ENCODE results near the gene GJA3.

Gene GJA3

DNA sequence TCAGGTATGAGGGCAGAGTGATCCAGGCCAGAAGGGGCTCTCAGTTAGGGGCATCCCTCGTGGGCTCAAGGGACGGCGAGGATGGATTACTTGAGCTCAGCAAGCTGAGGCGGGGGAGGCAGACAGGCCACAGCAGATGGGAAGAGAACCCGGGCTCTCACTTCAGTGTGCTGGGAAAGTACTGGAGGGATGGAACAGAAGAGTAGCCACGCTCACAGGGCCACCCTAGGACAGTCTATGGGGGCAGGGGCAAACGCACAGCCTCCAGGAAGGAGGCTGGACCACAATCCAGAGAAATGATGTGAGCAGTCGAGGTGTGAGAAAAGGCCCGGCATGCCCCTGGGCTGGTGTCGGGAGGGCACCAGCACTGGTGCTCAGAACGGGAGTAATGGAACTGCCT is 9.2 kb downstream of the GJA3 start:
- TF ChIP-seq FOXA1 (IDR thresholded peaks at IDR 0.05) = no peak
- TF ChIP-seq FOXK2 (IDR thresholded peaks at IDR 0.05) = no peak
- TF ChIP-seq ELF4 (IDR thresholded peaks at IDR 0.05) = no peak
- TF ChIP-seq L3MBTL2 (conservative IDR thresholded peaks at IDR 0.05) = no peak
- TF ChIP-seq, protein P1, sequence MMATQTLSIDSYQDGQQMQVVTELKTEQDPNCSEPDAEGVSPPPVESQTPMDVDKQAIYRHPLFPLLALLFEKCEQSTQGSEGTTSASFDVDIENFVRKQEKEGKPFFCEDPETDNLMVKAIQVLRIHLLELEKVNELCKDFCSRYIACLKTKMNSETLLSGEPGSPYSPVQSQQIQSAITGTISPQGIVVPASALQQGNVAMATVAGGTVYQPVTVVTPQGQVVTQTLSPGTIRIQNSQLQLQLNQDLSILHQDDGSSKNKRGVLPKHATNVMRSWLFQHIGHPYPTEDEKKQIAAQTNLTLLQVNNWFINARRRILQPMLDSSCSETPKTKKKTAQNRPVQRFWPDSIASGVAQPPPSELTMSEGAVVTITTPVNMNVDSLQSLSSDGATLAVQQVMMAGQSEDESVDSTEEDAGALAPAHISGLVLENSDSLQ (IDR thresholded peaks at IDR 0.05) = no peak
- no peak for TF ChIP-seq FOXM1 (IDR thresholded peaks at IDR 0.05; ENCODE audit: borderline replicate concordance)
- TF ChIP-seq CTBP1 (IDR thresholded peaks at IDR 0.05; ENCODE audit: borderline replicate concordance) = no peak
- no peak for TF ChIP-seq SP1 (IDR thresholded peaks at IDR 0.05)
- TF ChIP-seq ARNT (IDR thresholded peaks at IDR 0.05) = no peak
- TF ChIP-seq BHLHE40 (IDR thresholded peaks at IDR 0.05; ENCODE audit: borderline replicate concordance) = no peak
- TF ChIP-seq NFRKB (IDR thresholded peaks at IDR 0.05) = no peak
- TF ChIP-seq HDGF (IDR thresholded peaks at IDR 0.05; ENCODE audit: borderline replicate concordance) = no peak
- TF ChIP-seq TARDBP (IDR thresholded peaks at IDR 0.05) = no peak
- CTCF ChIA-PET = no interaction called here
- no peak for DNase-seq (ENCODE audit: extremely low spot score)
- POLR2A ChIA-PET = no interaction called here

DNA sequence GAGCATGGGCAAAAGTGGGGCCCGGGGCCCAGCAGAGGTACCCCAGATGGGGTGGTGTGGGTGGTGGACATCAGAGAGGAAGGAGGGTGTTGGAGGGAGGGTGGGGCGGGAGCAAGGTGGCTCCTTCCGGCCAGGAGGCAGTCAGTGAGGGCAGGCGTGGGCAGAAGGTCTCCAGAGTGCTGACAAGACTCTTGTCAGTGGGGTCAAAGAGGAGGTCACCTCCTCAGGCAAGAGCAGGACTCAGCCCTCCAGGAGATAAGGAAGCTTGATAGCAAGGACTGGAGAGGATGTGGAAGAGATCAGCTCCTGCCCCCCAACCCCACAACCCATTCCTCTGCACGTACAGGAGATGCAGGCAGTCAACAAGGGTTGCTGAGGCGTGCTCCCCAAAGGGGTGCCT is 9.8 kb downstream of the GJA3 start:
- CTCF ChIA-PET = no interaction called here
- DNase-seq (ENCODE audit: extremely low spot score) = no peak
- TF ChIP-seq SP1 (IDR thresholded peaks at IDR 0.05) (no peak), FOXM1 (IDR thresholded peaks at IDR 0.05; ENCODE audit: borderline replicate concordance) (no peak), NFRKB (IDR thresholded peaks at IDR 0.05) (no peak), ZNF384 (IDR thresholded peaks at IDR 0.05) (no peak), BHLHE40 (IDR thresholded peaks at IDR 0.05; ENCODE audit: borderline replicate concordance) (no peak)
- POLR2A ChIA-PET = no interaction called here

DNA sequence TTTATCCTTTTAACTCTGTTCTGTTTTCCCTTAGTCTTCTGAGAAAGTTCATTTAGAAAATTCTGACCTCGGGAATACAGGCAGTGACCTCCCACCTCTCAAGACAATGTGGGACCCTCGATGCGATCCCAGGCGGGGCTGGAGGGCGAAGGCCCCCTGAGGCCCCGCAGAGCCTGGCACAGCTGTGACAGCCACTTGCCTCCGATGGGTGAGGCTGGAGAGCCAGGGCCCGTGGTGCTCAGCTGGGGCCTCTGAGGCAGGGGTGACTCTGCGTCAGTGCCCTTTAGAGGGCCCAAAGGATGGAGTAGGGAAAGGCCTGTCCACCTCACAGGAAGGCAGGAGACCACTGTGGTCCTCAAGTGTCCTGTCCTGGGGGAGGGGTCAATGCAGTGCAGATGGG is 10.3 kb downstream of the GJA3 start:
- POLR2A ChIA-PET = no interaction called here
- CTCF ChIA-PET = no interaction called here
- no peak for TF ChIP-seq NFRKB (IDR thresholded peaks at IDR 0.05)
- TF ChIP-seq LEF1 (IDR thresholded peaks at IDR 0.05; ENCODE audit: borderline replicate concordance) = no peak
- TF ChIP-seq SUZ12 (IDR thresholded peaks at IDR 0.05) = no peak
- no peak for TF ChIP-seq L3MBTL2 (conservative IDR thresholded peaks at IDR 0.05)
- no peak for TF ChIP-seq ARNT (IDR thresholded peaks at IDR 0.05)
- no peak for TF ChIP-seq HDGF (IDR thresholded peaks at IDR 0.05; ENCODE audit: borderline replicate concordance)
- TF ChIP-seq TARDBP (IDR thresholded peaks at IDR 0.05) = no peak
- TF ChIP-seq ZNF384 (IDR thresholded peaks at IDR 0.05) = no peak
- no peak for TF ChIP-seq BHLHE40 (IDR thresholded peaks at IDR 0.05; ENCODE audit: borderline replicate concordance)
- no peak for TF ChIP-seq ELF4 (IDR thresholded peaks at IDR 0.05)
- TF ChIP-seq FOXK2 (IDR thresholded peaks at IDR 0.05) = no peak
- TF ChIP-seq SP1 (IDR thresholded peaks at IDR 0.05) = no peak
- no peak for TF ChIP-seq FOXM1 (IDR thresholded peaks at IDR 0.05; ENCODE audit: borderline replicate concordance)
- TF ChIP-seq CTBP1 (IDR thresholded peaks at IDR 0.05; ENCODE audit: borderline replicate concordance) = no peak
- no peak for TF ChIP-seq FOXA1 (IDR thresholded peaks at IDR 0.05)
- TF ChIP-seq, protein P1 (IDR thresholded peaks at IDR 0.05) = no peak
- no peak for DNase-seq (ENCODE audit: extremely low spot score)

DNA sequence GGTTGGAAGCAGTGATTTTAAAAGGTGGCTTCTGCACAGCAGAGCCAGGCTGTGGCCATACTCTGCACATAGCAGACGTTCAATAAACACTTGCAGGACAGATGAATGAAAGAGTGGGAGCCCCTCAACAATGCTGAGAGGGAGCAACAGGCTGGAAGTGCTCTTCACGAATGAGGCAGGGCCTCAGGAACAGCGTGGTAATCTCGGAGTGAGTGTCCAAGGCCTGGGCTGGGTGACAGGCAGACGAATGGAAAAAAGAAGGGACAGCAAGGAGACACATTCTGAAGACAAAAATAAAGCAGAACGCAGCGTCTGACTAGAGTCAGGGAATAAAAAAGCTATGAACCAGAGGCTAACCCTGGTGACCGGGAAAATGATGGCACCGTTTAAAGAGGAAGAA is 11.1 kb downstream of the GJA3 start:
- ChIA-PET CTCF (no interaction called here), POLR2A (no interaction called here)
- no peak for TF ChIP-seq ZNF384 (IDR thresholded peaks at IDR 0.05)
- TF ChIP-seq HDGF (IDR thresholded peaks at IDR 0.05; ENCODE audit: borderline replicate concordance) = no peak
- no peak for TF ChIP-seq L3MBTL2 (conservative IDR thresholded peaks at IDR 0.05)
- no peak for DNase-seq (ENCODE audit: extremely low spot score)

DNA sequence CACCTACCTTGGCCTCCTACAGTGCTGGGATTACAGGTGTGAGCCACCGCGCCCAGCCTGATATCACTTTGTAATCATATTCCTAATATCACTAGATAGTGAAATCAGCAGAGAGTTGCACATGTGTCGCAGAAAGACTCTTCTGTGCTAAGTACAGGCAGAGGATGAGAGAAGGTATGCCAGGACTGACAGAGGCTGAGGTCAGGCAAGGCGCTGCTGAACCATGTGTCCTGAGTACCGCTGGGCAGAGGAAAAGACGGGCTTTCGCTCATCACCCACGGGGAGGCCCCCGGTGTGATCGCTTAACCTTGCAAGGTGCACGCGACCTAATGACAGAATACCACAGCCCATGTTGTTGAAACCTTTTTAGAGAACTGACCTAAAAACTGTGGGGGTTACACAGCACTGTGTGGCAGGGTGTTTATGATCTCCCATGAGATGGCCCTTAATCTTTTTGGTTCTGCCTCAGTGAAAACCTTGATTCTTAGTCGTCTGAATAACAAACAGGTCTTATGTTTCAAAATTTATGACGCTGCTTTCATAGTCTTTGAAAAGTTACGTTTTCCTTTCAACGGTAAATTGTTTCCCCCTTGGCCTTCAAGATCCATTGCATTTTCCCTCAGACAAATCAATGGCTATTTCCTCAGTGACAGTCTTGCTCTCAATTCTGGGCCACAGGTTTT is 12.2 kb downstream of the GJA3 start:
- POLR2A ChIA-PET = interaction anchor here (0.6 to 1.0 kb wide), 2 partner anchors 20 to 21 kb away, joined by 3 read pairs; no protein-coding TSS in a partner anchor
- DNase-seq (ENCODE audit: extremely low spot score) = no peak
- no peak for TF ChIP-seq ELF4 (IDR thresholded peaks at IDR 0.05)
- no peak for TF ChIP-seq HDGF (IDR thresholded peaks at IDR 0.05; ENCODE audit: borderline replicate concordance)
- TF ChIP-seq NFRKB (IDR thresholded peaks at IDR 0.05) = no peak
- no peak for TF ChIP-seq ARNT (IDR thresholded peaks at IDR 0.05)
- TF ChIP-seq L3MBTL2 (conservative IDR thresholded peaks at IDR 0.05) = no peak
- TF ChIP-seq SUZ12 (IDR thresholded peaks at IDR 0.05) = no peak
- no peak for TF ChIP-seq FOXK2 (IDR thresholded peaks at IDR 0.05)
- no peak for TF ChIP-seq TARDBP (IDR thresholded peaks at IDR 0.05)
- no peak for TF ChIP-seq BHLHE40 (IDR thresholded peaks at IDR 0.05; ENCODE audit: borderline replicate concordance)
- no peak for TF ChIP-seq SP1 (IDR thresholded peaks at IDR 0.05)
- no peak for TF ChIP-seq FOXA1 (IDR thresholded peaks at IDR 0.05)
- no peak for TF ChIP-seq FOXM1 (IDR thresholded peaks at IDR 0.05; ENCODE audit: borderline replicate concordance)
- TF ChIP-seq, protein P1 (IDR thresholded peaks at IDR 0.05) = no peak
- no peak for TF ChIP-seq ZNF384 (IDR thresholded peaks at IDR 0.05)
- TF ChIP-seq CTBP1 (IDR thresholded peaks at IDR 0.05; ENCODE audit: borderline replicate concordance) = no peak
- TF ChIP-seq LEF1 (IDR thresholded peaks at IDR 0.05; ENCODE audit: borderline replicate concordance) = no peak
- CTCF ChIA-PET = no interaction called here

- TF ChIP-seq SP1 (IDR thresholded peaks at IDR 0.05) (no peak), NFRKB (IDR thresholded peaks at IDR 0.05) (no peak), L3MBTL2 (conservative IDR thresholded peaks at IDR 0.05) (no peak), BHLHE40 (IDR thresholded peaks at IDR 0.05; ENCODE audit: borderline replicate concordance) (no peak), FOXK2 (IDR thresholded peaks at IDR 0.05) (no peak), FOXA1 (IDR thresholded peaks at IDR 0.05) (no peak), CTBP1 (IDR thresholded peaks at IDR 0.05; ENCODE audit: borderline replicate concordance) (no peak), SUZ12 (IDR thresholded peaks at IDR 0.05) (no peak), FOXM1 (IDR thresholded peaks at IDR 0.05; ENCODE audit: borderline replicate concordance) (no peak), ELF4 (IDR thresholded peaks at IDR 0.05) (no peak), HDGF (IDR thresholded peaks at IDR 0.05; ENCODE audit: borderline replicate concordance) (no peak), ZNF384 (IDR thresholded peaks at IDR 0.05) (no peak)
- TF ChIP-seq, protein P1 (IDR thresholded peaks at IDR 0.05) = no peak
- no peak for DNase-seq (ENCODE audit: extremely low spot score)
- CTCF ChIA-PET = no interaction called here
- POLR2A ChIA-PET = interaction anchor here (1.6 kb wide), 1 partner anchor 19 kb away, joined by 8 read pairs; no protein-coding TSS in a partner anchor
These were observed 14.5 kb downstream of the GJA3 start for GRCh38 chr13:20146381-20146780.

Measured in HEK293T (cell line).